HepG2 (cell line): ENCODE results near the gene ARHGEF40. TPM values are rescaled to one million over a fixed set of nuclear protein-coding genes. Genes with fewer than 3 reads are reported as not detected.

Experiments
- ARID3A ChIP-seq: IDR thresholded peaks from 2 replicates; pipeline ENCODE4 v1.6.1; 2012; ENCODE audit warnings: low read depth, low read length, improper control_type of control experiment
- ARID4A ChIP-seq: sonication (generic); formaldehyde crosslinking; IDR thresholded peaks from 2 replicates; pipeline ENCODE4 v1.5.0; 2020; ENCODE audit warnings: mild to moderate bottlenecking, missing genetic modification reagents, borderline replicate concordance
- CSRNP1 ChIP-seq: sonication (generic); formaldehyde crosslinking; IDR thresholded peaks from 2 replicates; pipeline ENCODE4 v1.8.1; 2023; ENCODE audit warnings: mild to moderate bottlenecking, missing genetic modification reagents
- ETV5 ChIP-seq: IDR thresholded peaks from 2 replicates; pipeline ENCODE4 v1.6.1; 2018; ENCODE audit warnings: missing biosample characterization, missing genetic modification reagents, inconsistent platforms, borderline replicate concordance
- GATAD2A ChIP-seq: IDR thresholded peaks from 2 replicates; pipeline ENCODE4 v1.6.1; 2016
- KLF16 ChIP-seq, 2 experiments: sonication (generic) in 1 of 2; formaldehyde crosslinking in 1 of 2; IDR thresholded peaks; 2 replicates each; pipeline versions ENCODE4 v1.6.1 to v1.8.0; 2016 to 2023; ENCODE audit warnings: missing genetic modification reagents in 2 of 2, missing compliant biosample characterization in 1 of 2
- MAF1 ChIP-seq: sonication (generic); formaldehyde crosslinking; IDR thresholded peaks from 2 replicates; pipeline ENCODE4 v1.5.0; 2020; ENCODE audit warnings: missing genetic modification reagents, borderline replicate concordance
- ZNF329 ChIP-seq: sonication (generic); formaldehyde crosslinking; IDR thresholded peaks from 2 replicates; pipeline ENCODE4 v1.9.0; 2021; ENCODE audit warnings: low read depth, mild to moderate bottlenecking, missing genetic modification reagents
- ZNF614 ChIP-seq: IDR thresholded peaks from 2 replicates; pipeline ENCODE4 v1.6.1; 2018; ENCODE audit warnings: missing biosample characterization, missing genetic modification reagents, inconsistent platforms, borderline replicate concordance
- polyA plus RNA-seq, 8 experiments: library from polyadenylated mRNA; depleted of rRNA in 3 of 8; stranded (reverse) in 7 of 8; unstranded in 1 of 8; fragments of >200 nt; fragmentation: Illumina TruSeq in 4 of 8; extraction: Trizol in 4 of 8; gene quantifications; 2 replicates each; pipeline versions ENCODE4 v1.2.1 to v1.2.3, GENCODE V29; 2011 to 2016; ENCODE audit warnings: low read depth in 4 of 8, missing spikeins in 1 of 8, mixed read lengths in 1 of 8; ENCODE audit not compliant: insufficient read depth in 1 of 8
- total RNA-seq, 5 experiments: library from RNA; depleted of rRNA; stranded (reverse); fragments of >200 nt; fragmentation: Illumina TruSeq; extraction: Trizol; gene quantifications; 2 replicates each; pipeline ENCODE4 v1.2.3, GENCODE V29; 2016; ENCODE audit warnings: low read depth in 1 of 5
- TF ChIP-seq, protein P1 (sequence below): sonication (generic); formaldehyde crosslinking; IDR thresholded peaks from 2 replicates; pipeline ENCODE4 v1.4.0; 2020; ENCODE audit warnings: missing genetic modification reagents, borderline replicate concordance
- TF ChIP-seq, protein P2 (sequence below): sonication (generic); formaldehyde crosslinking; IDR thresholded peaks from 2 replicates; pipeline ENCODE4 v1.5.0; 2020; ENCODE audit warnings: missing genetic modification reagents
- TF ChIP-seq, protein P3 (sequence below): IDR thresholded peaks from 2 replicates; pipeline ENCODE4 v1.6.1; 2016; ENCODE audit warnings: missing biosample characterization, missing genetic modification reagents, low read depth

ARHGEF40 gene
- total and polyA plus RNA-seq, 2 of the 13 experiments (the other 11 are each of a cell fraction or from before 2014, with no cell fraction given): 28.1 to 78.1 TPM

DNA sequence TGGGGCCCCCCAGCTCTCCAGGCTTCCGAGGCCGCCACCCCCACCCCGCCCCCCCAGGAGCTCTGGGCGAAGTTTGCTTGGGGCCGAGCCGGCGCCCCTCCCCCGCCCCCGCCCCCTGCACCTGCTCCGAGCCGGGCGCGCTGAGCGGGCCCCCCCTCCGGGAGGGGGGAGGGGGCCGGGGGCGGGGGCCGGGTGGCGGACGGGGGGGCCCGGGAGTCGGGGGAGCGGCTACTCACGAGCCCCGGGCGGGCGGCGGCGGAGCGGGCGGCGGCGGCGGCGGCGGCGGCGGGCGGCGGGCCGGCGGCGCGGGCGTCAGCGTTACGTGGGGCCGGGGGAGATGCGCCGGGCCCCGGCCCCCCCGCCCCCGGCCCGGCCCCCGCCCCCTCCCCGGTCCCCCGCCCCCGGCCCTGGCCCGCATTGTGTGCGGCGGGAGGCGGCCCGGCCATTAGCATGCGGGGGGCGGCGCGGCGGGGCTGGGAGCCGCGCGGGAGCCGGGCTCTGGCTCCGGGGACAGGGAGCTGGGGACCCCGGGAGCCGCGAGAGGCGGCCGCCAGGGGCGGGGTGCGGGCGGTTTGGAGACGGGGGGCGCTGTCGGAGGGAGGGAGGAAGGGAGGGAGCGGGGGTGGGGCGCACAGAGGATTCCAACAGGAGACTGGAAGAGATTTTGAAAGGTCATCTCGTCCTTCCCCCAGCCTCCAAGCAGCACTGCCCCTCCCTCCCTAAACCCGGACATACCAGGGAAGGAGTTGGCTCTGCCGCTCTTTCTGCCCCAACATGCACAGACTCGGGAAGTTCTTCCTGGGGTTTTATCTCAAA lies 28.2 kb downstream of the ARHGEF40 start, which contains the start of gene ZNF219 (continued):
- TF ChIP-seq, protein P1, sequence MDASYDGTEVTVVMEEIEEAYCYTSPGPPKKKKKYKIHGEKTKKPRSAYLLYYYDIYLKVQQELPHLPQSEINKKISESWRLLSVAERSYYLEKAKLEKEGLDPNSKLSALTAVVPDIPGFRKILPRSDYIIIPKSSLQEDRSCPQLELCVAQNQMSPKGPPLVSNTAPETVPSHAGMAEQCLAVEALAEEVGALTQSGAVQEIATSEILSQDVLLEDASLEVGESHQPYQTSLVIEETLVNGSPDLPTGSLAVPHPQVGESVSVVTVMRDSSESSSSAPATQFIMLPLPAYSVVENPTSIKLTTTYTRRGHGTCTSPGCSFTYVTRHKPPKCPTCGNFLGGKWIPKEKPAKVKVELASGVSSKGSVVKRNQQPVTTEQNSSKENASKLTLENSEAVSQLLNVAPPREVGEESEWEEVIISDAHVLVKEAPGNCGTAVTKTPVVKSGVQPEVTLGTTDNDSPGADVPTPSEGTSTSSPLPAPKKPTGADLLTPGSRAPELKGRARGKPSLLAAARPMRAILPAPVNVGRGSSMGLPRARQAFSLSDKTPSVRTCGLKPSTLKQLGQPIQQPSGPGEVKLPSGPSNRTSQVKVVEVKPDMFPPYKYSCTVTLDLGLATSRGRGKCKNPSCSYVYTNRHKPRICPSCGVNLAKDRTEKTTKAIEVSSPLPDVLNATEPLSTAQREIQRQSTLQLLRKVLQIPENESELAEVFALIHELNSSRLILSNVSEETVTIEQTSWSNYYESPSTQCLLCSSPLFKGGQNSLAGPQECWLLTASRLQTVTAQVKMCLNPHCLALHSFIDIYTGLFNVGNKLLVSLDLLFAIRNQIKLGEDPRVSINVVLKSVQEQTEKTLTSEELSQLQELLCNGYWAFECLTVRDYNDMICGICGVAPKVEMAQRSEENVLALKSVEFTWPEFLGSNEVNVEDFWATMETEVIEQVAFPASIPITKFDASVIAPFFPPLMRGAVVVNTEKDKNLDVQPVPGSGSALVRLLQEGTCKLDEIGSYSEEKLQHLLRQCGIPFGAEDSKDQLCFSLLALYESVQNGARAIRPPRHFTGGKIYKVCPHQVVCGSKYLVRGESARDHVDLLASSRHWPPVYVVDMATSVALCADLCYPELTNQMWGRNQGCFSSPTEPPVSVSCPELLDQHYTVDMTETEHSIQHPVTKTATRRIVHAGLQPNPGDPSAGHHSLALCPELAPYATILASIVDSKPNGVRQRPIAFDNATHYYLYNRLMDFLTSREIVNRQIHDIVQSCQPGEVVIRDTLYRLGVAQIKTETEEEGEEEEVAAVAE (CRISPR knock-in tag): no peak
- TF ChIP-seq CSRNP1 (CRISPR knock-in tag) (no peak), ARID3A (no peak), ZNF329 (no peak), ETV5 (CRISPR knock-in tag) (peak; percentile 38; the same call in 1 of the 2 replicates), MAF1 (no peak), GATAD2A (CRISPR knock-in tag) (peak; percentile 23; the same call in 1 of the 2 replicates), ZNF614 (no peak), KLF16 (CRISPR knock-in tag; IDR thresholded peaks at IDR 0.05) (no peak), ARID4A (CRISPR knock-in tag) (peak; percentile 45; the same call in 1 of the 2 replicates)
- TF ChIP-seq, protein P2, sequence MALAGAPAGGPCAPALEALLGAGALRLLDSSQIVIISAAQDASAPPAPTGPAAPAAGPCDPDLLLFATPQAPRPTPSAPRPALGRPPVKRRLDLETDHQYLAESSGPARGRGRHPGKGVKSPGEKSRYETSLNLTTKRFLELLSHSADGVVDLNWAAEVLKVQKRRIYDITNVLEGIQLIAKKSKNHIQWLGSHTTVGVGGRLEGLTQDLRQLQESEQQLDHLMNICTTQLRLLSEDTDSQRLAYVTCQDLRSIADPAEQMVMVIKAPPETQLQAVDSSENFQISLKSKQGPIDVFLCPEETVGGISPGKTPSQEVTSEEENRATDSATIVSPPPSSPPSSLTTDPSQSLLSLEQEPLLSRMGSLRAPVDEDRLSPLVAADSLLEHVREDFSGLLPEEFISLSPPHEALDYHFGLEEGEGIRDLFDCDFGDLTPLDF (CRISPR knock-in tag): no peak
- TF ChIP-seq, protein P3, sequence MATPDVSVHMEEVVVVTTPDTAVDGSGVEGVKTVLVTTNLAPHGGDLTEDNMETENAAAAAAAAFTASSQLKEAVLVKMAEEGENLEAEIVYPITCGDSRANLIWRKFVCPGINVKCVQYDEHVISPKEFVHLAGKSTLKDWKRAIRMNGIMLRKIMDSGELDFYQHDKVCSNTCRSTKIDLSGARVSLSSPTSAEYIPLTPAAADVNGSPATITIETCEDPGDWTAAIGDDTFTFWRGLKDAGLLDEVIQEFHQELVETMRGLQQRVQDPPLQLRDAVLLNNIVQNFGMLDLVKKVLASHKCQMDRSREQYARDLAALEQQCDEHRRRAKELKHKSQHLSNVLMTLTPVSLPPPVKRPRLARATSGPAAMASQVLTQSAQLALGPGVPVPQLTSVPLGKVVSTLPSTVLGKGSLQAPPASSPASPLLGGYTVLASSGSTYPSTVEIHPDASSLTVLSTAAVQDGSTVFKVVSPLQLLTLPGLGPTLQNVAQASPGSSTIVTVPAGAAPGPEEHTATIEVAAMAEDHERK: no peak
